GM23338 (cell line): ENCODE results near the gene MAP3K7CL. TPM values are rescaled to one million over a fixed set of nuclear protein-coding genes. Genes with fewer than 3 reads are reported as not detected.

Experiments
- ATAC-seq: fragments of 200-7000 bp; cut with Tn5 transposase; 3 replicates; pipeline ENCODE4 v1.9.1; 2020
- DNase-seq: peaks from one replicate; pipeline ENCODE4 v3.0.0-alpha.2; 2015; ENCODE audit warnings: low spot score
- H2AFZ ChIP-seq: fragments of 200-600 bp; sonication (generic); 2 replicates; pipeline ENCODE4 v1.8.0; 2016; ENCODE audit warnings: antibody characterized with exemption, mild to moderate bottlenecking, moderate library complexity
- H3F3A ChIP-seq: fragments of 200-600 bp; sonication (generic); replicated peaks from 2 replicates; pipeline ENCODE4 v1.8.0; 2017; ENCODE audit warnings: antibody characterized with exemption, mixed run types, low read depth
- H3K27ac ChIP-seq: fragments of 200-600 bp; sonication (generic); 2 replicates; pipeline ENCODE4 v1.6.1; 2016; ENCODE audit warnings: low read depth
- H3K27me3 ChIP-seq: fragments of 200-600 bp; sonication (generic); 2 replicates; pipeline ENCODE4 v1.8.0; 2016; ENCODE audit warnings: mild to moderate bottlenecking, mixed run types, moderate library complexity; ENCODE audit not compliant: insufficient read depth
- H3K36me3 ChIP-seq: fragments of 200-600 bp; sonication (generic); 2 replicates; pipeline ENCODE4 v1.8.0; 2016; ENCODE audit warnings: mild to moderate bottlenecking; ENCODE audit not compliant: insufficient read depth
- H3K4me1 ChIP-seq: fragments of 200-600 bp; sonication (generic); 2 replicates; pipeline ENCODE4 v1.8.0; 2016; ENCODE audit warnings: mild to moderate bottlenecking, moderate library complexity; ENCODE audit not compliant: insufficient read depth
- H3K4me2 ChIP-seq: fragments of 200-600 bp; sonication (generic); 2 replicates; pipeline ENCODE4 v1.7.1; 2017; ENCODE audit warnings: mixed run types
- H3K4me3 ChIP-seq: fragments of 200-600 bp; sonication (generic); 2 replicates; pipeline ENCODE4 v1.6.1; 2016; ENCODE audit warnings: mixed run types
- H3K79me2 ChIP-seq: fragments of 200-600 bp; sonication (generic); replicated peaks from 2 replicates; pipeline ENCODE4 v1.8.0; 2017; ENCODE audit warnings: mild to moderate bottlenecking; ENCODE audit not compliant: insufficient read depth
- H3K9me2 ChIP-seq: fragments of 200-600 bp; sonication (generic); 2 replicates; pipeline ENCODE4 v1.8.0; 2017; ENCODE audit not compliant: insufficient read depth
- H4K20me1 ChIP-seq: fragments of 200-600 bp; sonication (generic); replicated peaks from 2 replicates; pipeline ENCODE4 v1.8.0; 2017; ENCODE audit warnings: mild to moderate bottlenecking; ENCODE audit not compliant: insufficient read depth
- H3K27ac Mint-ChIP-seq: 2 replicates; pipeline ENCODE4 v1.8.0; 2020; ENCODE audit warnings: inconsistent platforms, mild to moderate bottlenecking, moderate library complexity, mixed read lengths
- H3K27me3 Mint-ChIP-seq: 3 replicates; pipeline ENCODE4 v1.8.0; 2022; ENCODE audit warnings: low read depth, mild to moderate bottlenecking, moderate library complexity, mixed read lengths, inconsistent platforms; ENCODE audit not compliant: insufficient read depth, poor library complexity
- H3K36me3 Mint-ChIP-seq: 3 replicates; pipeline ENCODE4 v1.8.0; 2021; ENCODE audit warnings: low read depth, mild to moderate bottlenecking, inconsistent platforms, moderate library complexity, mixed read lengths
- H3K4me1 Mint-ChIP-seq: 3 replicates; pipeline ENCODE4 v1.8.0; 2020; ENCODE audit warnings: mild to moderate bottlenecking, inconsistent platforms, mixed read lengths
- H3K4me3 Mint-ChIP-seq: 3 replicates; pipeline ENCODE4 v1.8.0; 2021; ENCODE audit warnings: moderate library complexity, mild to moderate bottlenecking, inconsistent platforms, mixed read lengths
- H3K9me3 Mint-ChIP-seq: 3 replicates; pipeline ENCODE4 v1.8.0; 2020; ENCODE audit warnings: moderate library complexity, mild to moderate bottlenecking, inconsistent platforms, mixed read lengths
- EZH2 ChIP-seq: fragments of 200-600 bp; sonication (generic); IDR thresholded peaks from one replicate; pipeline ENCODE4 v1.8.0; 2017; ENCODE audit warnings: antibody characterized with exemption, mild to moderate bottlenecking, low read depth; ENCODE audit not compliant: unreplicated experiment
- JUNB ChIP-seq: IDR thresholded peaks from one replicate; pipeline ENCODE4 v1.6.1; 2016; ENCODE audit warnings: antibody characterized with exemption; ENCODE audit not compliant: unreplicated experiment
- NANOG ChIP-seq: IDR thresholded peaks from 2 replicates; pipeline ENCODE4 v1.6.1; 2016; ENCODE audit warnings: antibody characterized with exemption, borderline replicate concordance
- POLR2AphosphoS5 ChIP-seq: IDR thresholded peaks from 2 replicates; pipeline ENCODE4 v1.6.1; 2016; ENCODE audit warnings: antibody characterized with exemption, low read depth
- REST ChIP-seq: IDR thresholded peaks from one replicate; pipeline ENCODE4 v1.6.1; 2018; ENCODE audit warnings: antibody characterized with exemption; ENCODE audit not compliant: unreplicated experiment
- STAT1 ChIP-seq: IDR thresholded peaks from one replicate; pipeline ENCODE4 v1.6.1; 2016; ENCODE audit warnings: antibody characterized with exemption; ENCODE audit not compliant: unreplicated experiment
- ZNF331 ChIP-seq: fragments of 250-450 bp; sonication (Bioruptor Pico); IDR thresholded peaks from 2 replicates; pipeline ENCODE4 v1.5.0; 2020; ENCODE audit warnings: low read depth, mild to moderate bottlenecking, moderate library complexity
- polyA plus RNA-seq: library from polyadenylated mRNA; unstranded; fragments of >200 nt; fragmentation: Nextera tagmentation; extraction: Ambion mirVana; gene quantifications from 2 replicates; pipeline ENCODE4 v1.2.1, GENCODE V29; 2016
- total RNA-seq: library from RNA; depleted of rRNA; stranded (reverse); fragments of >200 nt; shearing (Covaris generic); gene quantifications from 2 replicates; pipeline ENCODE4 v1.2.3, GENCODE V29; 2014
- TF ChIP-seq, protein P1 (sequence below), 2 experiments: fragments of 200-600 bp in 1 of 2; sonication (generic) in 1 of 2; conservative IDR thresholded peaks; 2 replicates each; pipeline versions ENCODE4 v1.5.1 to v1.6.1; 2016 to 2017; ENCODE audit warnings: antibody characterized with exemption in 2 of 2, low read depth in 2 of 2, mild to moderate bottlenecking in 2 of 2, moderate library complexity in 1 of 2

Gene MAP3K7CL
- total and polyA plus RNA-seq, 2 experiments from 2014 or later: 2.4 to 3.6 TPM

GRCh38 chr21:29209696-29210095 is 79.3 kb downstream of the MAP3K7CL start (continued):
- TF ChIP-seq REST: no peak
- no peak for TF ChIP-seq ZNF331 (CRISPR knock-in tag)
- no peak for TF ChIP-seq EZH2
- TF ChIP-seq STAT1: no peak
- TF ChIP-seq NANOG: no peak
- no peak for TF ChIP-seq JUNB
- TF ChIP-seq POLR2AphosphoS5: no peak

DNA sequence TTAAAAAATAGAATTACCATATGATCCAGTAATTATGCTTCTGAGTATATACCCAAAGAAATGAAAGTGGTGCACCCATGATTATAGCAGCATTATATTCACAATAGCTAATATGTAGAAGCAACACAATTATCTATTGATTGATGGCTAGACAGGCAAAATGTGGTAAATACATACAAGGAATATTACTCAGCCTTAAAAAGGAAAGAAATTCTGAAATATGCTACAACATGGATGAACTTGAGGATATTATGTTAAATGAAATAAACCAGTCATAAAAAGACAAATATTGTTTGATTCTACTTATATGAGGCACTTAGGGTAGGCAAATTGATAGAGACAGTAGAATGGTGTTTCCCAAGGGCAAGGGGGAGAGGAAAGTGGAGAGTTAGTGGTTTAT is 80.8 kb downstream of the MAP3K7CL start:
- Histone ChIP-seq H3K27me3 (no peaks in the 10 kb centered on the region), H4K20me1 (no peaks in the 10 kb centered on the region), H3K79me2 (no peaks in the 10 kb centered on the region), H3K4me1 (no peaks in the 10 kb centered on the region), H3K36me3 (no peaks in the 10 kb centered on the region), H3K9me2 (peaks cover 9% of the 10 kb centered on the region; the same call in 1 of the 2 replicates), H3K4me3 (no peak overlapping the region), H3K4me2 (no peak overlapping the region), H2AFZ (no peak overlapping the region), H3K27ac (no peak overlapping the region), H3F3A (no peaks in the 10 kb centered on the region)
- TF ChIP-seq, protein P1, sequence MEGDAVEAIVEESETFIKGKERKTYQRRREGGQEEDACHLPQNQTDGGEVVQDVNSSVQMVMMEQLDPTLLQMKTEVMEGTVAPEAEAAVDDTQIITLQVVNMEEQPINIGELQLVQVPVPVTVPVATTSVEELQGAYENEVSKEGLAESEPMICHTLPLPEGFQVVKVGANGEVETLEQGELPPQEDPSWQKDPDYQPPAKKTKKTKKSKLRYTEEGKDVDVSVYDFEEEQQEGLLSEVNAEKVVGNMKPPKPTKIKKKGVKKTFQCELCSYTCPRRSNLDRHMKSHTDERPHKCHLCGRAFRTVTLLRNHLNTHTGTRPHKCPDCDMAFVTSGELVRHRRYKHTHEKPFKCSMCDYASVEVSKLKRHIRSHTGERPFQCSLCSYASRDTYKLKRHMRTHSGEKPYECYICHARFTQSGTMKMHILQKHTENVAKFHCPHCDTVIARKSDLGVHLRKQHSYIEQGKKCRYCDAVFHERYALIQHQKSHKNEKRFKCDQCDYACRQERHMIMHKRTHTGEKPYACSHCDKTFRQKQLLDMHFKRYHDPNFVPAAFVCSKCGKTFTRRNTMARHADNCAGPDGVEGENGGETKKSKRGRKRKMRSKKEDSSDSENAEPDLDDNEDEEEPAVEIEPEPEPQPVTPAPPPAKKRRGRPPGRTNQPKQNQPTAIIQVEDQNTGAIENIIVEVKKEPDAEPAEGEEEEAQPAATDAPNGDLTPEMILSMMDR (conservative IDR thresholded peaks at IDR 0.05; ENCODE audit: low read depth in 2 of 2): no peak
- TF ChIP-seq NANOG (no peak), REST (no peak)
- no peaks in the 10 kb centered on the region for H3K9me3 Mint-ChIP-seq
- no peaks in the 10 kb centered on the region for H3K4me1 Mint-ChIP-seq
- DNase-seq: no peak
- no peak overlapping the region for H3K4me3 Mint-ChIP-seq
- H3K27ac Mint-ChIP-seq: no peak overlapping the region
- H3K27me3 Mint-ChIP-seq: no peaks in the 10 kb centered on the region
- no peak for ATAC-seq
- H3K36me3 Mint-ChIP-seq: no peaks in the 10 kb centered on the region
